H1 (cell line): ENCODE results near the gene TDRD9. TPM values are rescaled to one million over a fixed set of nuclear protein-coding genes. Genes with fewer than 3 reads are reported as not detected.

Experiments used
- BACH1 ChIP-seq: IDR thresholded peaks from 2 replicates; pipeline ENCODE4 v1.6.1; 2012; ENCODE audit warnings: low read length, improper control_type of control experiment
- CHD2 ChIP-seq: IDR thresholded peaks from 2 replicates; pipeline ENCODE4 v1.6.1; 2012; ENCODE audit warnings: low read length, improper control_type of control experiment
- CREB1 ChIP-seq: IDR thresholded peaks from 2 replicates; pipeline ENCODE4 v1.6.1; 2012; ENCODE audit warnings: inconsistent platforms
- EZH2 ChIP-seq: fragments of 200-600 bp; sonication (generic); IDR thresholded peaks from 2 replicates; pipeline ENCODE4 v1.7.1; 2012; ENCODE audit warnings: low read depth, mild to moderate bottlenecking, moderate library complexity, low read length, inconsistent platforms; ENCODE audit not compliant: severe bottlenecking
- GTF2F1 ChIP-seq: IDR thresholded peaks from 2 replicates; pipeline ENCODE4 v1.6.1; 2012; ENCODE audit warnings: low read depth, low read length, improper control_type of control experiment, borderline replicate concordance
- NRF1 ChIP-seq: IDR thresholded peaks from 2 replicates; pipeline ENCODE4 v1.6.1; 2011; ENCODE audit warnings: mild to moderate bottlenecking, low read depth, low read length, improper control_type of control experiment
- PHF8 ChIP-seq: fragments of 200-600 bp; sonication (generic); conservative IDR thresholded peaks from 2 replicates; pipeline ENCODE4 v1.7.1; 2012; ENCODE audit warnings: low read depth, mild to moderate bottlenecking, inconsistent platforms, low read length, moderate library complexity
- RBBP5 ChIP-seq: IDR thresholded peaks from 2 replicates; pipeline ENCODE4 v1.7.1; 2012; ENCODE audit warnings: low read depth, mild to moderate bottlenecking, inconsistent platforms, low read length, moderate library complexity, borderline replicate concordance
- RXRA ChIP-seq: IDR thresholded peaks from 2 replicates; pipeline ENCODE4 v1.6.1; 2011; ENCODE audit warnings: low read depth, mild to moderate bottlenecking, low read length, moderate library complexity; ENCODE audit not compliant: insufficient read depth
- SAP30 ChIP-seq: fragments of 300-600 bp; sonication (generic); IDR thresholded peaks from 2 replicates; pipeline ENCODE4 v1.7.1; 2012; ENCODE audit warnings: low read length, moderate library complexity, mild to moderate bottlenecking, inconsistent platforms; ENCODE audit not compliant: insufficient read depth, insufficient replicate concordance
- SIRT6 ChIP-seq: IDR thresholded peaks from one replicate; pipeline ENCODE4 v1.7.1; 2012; ENCODE audit warnings: low read length, inconsistent platforms
- TAF1 ChIP-seq: IDR thresholded peaks from 2 replicates; pipeline ENCODE4 v1.6.1; 2011; ENCODE audit warnings: mild to moderate bottlenecking, low read depth, low read length
- TBP ChIP-seq: IDR thresholded peaks from 2 replicates; pipeline ENCODE4 v1.6.1; 2011; ENCODE audit warnings: low read depth, low read length, improper control_type of control experiment
- TCF12 ChIP-seq: IDR thresholded peaks from 2 replicates; pipeline ENCODE4 v1.6.1; 2011; ENCODE audit warnings: low read depth, mild to moderate bottlenecking, low read length
- YY1 ChIP-seq: IDR thresholded peaks from 2 replicates; pipeline ENCODE4 v1.6.1; 2011; ENCODE audit warnings: low read depth, mild to moderate bottlenecking, low read length
- polyA plus RNA-seq, 7 experiments: library from polyadenylated mRNA; depleted of rRNA in 3 of 7; stranded (reverse) in 5 of 7; unstranded in 2 of 7; fragments of >200 nt in 5 of 7; fragments of 200-250 nt in 2 of 7; gene quantifications; 1 replicate in 5 of 7; 2 replicates in 1 of 7; 4 replicates in 1 of 7; pipeline versions ENCODE4 v1.2.1 to v1.2.3, GENCODE V29; 2011 to 2013; ENCODE audit warnings: missing spikeins in 2 of 7, mixed read lengths in 2 of 7
- total RNA-seq: library from RNA; stranded (reverse); fragmentation: NEBNext Ultra II Directional; extraction: Animal tissue kit (Norgen Biotek cat#: 25700); gene quantifications from 2 replicates; pipeline ENCODE4 v1.2.1, GENCODE V29; 2021
- TF ChIP-seq, protein P1 (sequence below): IDR thresholded peaks from 2 replicates; pipeline ENCODE4 v1.6.1; 2011; ENCODE audit warnings: low read depth, mild to moderate bottlenecking, low read length; ENCODE audit not compliant: insufficient read depth

The TDRD9 gene
- total and polyA plus RNA-seq, 2 of the 8 experiments (the other 6 are each of a cell fraction or from before 2014, with no cell fraction given) = not detected

GRCh38 chr14:103920981-103921854, 7.0 kb upstream of the TDRD9 start (continued):
- TF ChIP-seq CREB1 (peak; percentile 75; the same call in 1 of the 2 replicates), TCF12 (no peak), PHF8 (peak; percentile 74), NRF1 (peak; percentile 64), TBP (peak; percentile 83), SIRT6 (no peak), CHD2 (0 out of 2 replicates have a peak, but pooled peaks have one; percentile 24), RXRA (no peak), RBBP5 (peak; percentile 48), GTF2F1 (no peak), SAP30 (peak; percentile 59), BACH1 (peak; percentile 52), YY1 (peak; percentile 53; the same call in 1 of the 2 replicates), EZH2 (no peak), TAF1 (peak; percentile 91)
- TF ChIP-seq, protein P1, sequence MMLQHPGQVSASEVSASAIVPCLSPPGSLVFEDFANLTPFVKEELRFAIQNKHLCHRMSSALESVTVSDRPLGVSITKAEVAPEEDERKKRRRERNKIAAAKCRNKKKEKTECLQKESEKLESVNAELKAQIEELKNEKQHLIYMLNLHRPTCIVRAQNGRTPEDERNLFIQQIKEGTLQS = peak; percentile 63; the same call in 1 of the 2 replicates
